ENCODE results near the gene HOXA7.

- TF ChIP-seq POLR2A (IDR thresholded peaks at IDR 0.05), result no peak
- TF ChIP-seq CTCF (IDR thresholded peaks at IDR 0.05), result no peak
Measured at GRCh38 chr7:27112955-27113949, 43.2 kb downstream of the HOXA7 start.
